GF-D8 (cell line): ENCODE results near the gene RTN4.

Source experiments
- DNase-seq: peaks from one replicate; lab custom pipeline; 2025; lab: John Stamatoyannopoulos, UW

The RTN4 gene

DNA sequence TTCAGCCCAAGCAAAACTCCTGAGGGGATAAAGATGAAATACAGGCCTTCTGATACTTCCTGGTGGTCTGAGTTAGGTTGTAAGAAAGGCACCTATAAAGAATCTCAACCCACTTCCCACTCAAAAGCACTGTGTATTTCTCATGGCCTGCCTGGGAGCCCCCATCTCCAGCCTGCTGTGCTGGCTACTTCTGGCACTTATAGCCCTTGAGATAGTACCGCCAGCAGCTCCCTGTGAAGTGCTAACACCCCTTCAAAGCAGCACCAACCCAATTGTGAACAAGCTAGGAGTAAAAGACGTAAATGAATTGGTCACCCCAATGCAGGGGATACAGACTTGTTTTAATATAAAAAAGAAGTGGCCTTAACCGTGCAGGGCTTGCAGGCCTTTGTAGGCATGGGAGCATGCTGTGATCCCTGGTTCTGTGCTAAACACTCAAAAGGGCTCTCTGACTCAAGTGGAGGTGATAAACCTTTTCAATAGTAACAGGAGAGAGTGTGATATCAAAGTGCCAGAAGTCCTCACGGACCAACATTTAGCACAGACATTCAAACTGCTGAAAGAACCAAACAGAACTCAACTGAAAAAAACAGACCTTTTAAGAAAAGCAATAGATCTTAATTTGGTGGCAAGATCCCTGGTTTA lies 80.8 kb downstream of the RTN4 start:
- no peak for DNase-seq

DNA sequence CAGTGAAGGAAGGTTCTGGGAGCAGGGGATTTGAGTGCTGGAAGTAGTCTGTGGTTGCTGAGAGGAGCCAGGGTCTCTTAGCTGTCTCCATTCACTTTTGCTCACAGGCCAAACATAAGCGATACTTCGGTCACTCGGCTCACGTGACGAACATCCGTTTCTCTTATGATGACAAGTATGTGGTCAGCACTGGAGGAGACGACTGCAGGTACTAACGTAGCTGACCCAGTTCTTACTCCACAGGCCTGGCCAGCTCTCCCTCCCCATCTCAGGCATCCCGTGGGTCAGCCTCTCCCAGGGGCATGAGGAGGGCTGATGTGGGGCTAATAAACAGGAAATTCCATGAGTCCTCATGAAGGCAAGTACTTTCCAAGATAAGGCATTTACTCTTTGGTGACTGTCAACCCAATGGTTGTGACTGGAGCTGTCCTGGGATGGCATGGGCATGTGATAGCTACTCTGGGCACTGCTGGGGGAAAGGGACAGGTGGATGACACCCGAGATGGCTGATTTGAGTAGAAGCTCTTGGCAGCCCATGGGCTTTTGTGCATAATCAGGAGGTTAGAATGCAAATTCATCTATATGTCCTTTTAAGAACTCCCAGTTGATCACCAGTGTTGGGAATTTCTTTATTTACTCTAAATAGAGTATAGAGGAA lies 81.6 kb downstream of the RTN4 start:
- DNase-seq: no peak

GRCh38 chr2:54967759-54968365 lies 82.4 kb downstream of the RTN4 start:
- no peak for DNase-seq

DNA sequence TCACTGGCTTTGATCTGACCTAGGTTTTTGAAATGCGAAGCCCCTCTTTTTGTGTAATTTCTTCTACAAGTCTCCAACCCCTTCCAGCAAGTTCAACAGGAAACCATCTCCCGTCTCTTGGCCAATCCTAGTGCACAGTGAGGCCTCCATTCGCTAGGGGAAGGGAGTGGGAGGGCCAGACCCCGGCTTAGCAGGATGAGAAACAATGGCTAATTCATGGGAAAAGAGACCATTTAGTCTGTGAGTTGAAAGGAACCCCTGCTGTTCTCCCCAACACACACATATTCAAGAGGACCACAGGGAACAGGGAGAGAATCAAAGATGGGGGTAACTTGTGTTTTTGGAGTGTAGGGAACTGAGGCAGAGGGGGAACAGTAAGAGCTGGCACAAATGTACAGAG lies 83.0 kb downstream of the RTN4 start:
- DNase-seq: no peak

GRCh38 chr2:54966837-54967236 lies 83.4 kb downstream of the RTN4 start:
- DNase-seq: no peak

DNA sequence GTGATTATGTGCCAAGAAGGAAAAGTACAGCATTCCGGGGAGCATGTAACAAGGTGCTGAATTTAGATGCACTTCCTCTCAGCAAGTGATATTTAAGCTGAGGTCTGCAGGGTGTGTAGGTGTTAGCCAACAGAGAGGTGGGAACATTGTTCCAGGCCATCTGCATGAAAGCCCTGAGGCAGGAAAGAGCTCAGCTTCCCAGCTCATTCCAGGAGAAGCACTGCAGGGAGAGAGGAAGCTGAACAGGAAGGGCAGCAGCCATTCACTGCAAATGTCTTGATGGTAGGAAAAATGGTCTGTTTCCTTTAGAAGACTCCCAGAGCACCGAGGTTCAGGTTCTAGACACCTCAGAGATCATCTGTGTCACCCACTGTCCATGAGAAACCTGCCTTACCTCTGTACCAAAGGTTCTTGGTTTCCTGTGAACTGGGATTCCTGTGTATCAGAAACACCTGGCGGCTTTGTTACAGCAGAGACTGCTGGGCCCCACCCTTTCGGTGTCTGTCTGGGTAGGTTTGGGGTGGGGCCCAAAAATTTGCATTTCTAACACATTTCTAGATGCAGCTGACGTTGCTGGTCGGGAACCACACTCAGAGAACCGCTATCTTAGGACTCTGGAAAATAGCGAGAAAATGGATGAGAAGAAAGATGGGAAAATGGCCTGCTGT lies 84.0 kb downstream of the RTN4 start:
- no peak for DNase-seq

DNA sequence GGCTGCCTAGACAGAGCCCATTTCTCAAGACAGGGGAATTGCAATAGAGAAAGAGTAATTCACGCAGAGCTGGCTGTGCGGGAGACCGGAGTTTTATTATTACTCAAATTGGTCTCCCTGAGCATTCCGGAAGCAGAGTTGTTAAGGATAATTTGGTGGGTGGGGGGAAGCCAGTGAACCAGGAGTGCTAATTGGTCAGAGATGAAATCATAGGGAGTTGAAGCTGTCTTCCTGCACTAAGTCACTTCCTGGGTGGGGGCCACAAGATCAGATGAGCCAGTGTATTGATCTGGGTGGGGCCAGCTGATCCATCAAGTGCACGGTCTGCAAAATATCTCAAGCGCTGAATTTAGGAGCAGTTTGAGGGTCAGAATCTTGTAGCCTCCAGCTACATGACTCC lies 84.8 kb downstream of the RTN4 start:
- no peak for DNase-seq

- DNase-seq: no peak
These were observed 85.4 kb downstream of the RTN4 start for GRCh38 chr2:54964816-54965215.

- no peak for DNase-seq
These were observed 86.0 kb downstream of the RTN4 start for GRCh38 chr2:54964271-54964670.

DNA sequence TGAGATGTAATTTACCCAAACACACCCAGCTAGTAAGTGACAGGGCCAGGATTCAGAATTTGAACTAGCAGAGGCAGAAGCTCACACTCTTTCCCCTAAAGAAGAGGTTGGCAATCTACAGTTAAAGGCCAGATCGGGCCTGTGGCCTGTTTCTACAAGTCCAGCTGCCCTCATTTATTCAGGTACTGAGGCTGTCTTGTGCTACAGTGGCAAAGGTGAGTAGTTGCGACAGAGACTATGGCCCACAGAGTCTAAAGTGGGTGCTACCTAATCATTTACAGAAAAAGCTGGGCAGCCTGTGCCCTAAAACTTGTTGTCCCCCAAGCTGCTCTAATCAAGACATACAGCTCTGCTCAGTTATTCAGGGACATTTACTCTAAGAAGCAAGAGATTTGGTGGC lies 86.8 kb downstream of the RTN4 start:
- no peak for DNase-seq

GRCh38 chr2:54962935-54963440 lies 87.3 kb downstream of the RTN4 start:
- DNase-seq: no peak

GRCh38 chr2:54962511-54962910 lies 87.7 kb downstream of the RTN4 start:
- DNase-seq: no peak

- DNase-seq: no peak
These were observed 90.1 kb downstream of the RTN4 start for GRCh38 chr2:54960164-54960563.

DNA sequence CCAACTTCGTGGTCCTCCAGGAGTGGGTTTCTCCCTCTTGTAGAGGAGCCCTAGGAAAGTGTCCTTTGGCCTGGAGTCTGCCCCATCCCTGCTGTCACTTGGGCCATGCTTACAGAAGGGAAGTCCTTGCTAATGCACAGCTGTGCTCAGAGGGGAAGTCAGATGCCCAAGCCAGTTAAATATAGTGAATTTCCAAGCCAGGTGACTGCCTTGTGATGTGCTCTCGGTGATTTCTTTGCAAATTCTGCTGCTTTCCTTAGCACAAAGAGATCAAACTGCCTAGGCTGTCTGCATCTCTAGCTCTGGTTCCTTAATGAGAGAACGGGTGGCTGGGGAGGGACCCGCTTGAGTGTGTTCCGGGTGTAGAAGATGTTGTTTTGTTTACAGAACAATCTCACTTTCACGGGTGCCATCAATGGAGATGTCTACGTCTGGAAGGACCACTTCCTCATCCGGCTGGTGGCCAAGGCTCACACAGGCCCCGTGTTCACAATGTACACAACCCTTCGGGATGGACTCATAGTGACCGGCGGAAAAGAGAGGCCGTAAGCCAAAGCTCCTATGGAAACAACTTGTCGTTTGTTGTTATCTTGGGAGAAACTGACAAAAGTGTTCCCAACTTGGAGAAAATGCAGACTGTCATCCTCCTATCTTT lies 91.4 kb downstream of the RTN4 start:
- DNase-seq: no peak

- DNase-seq: no peak
These were observed 92.8 kb downstream of the RTN4 start for GRCh38 chr2:54957321-54957999.

GRCh38 chr2:54956111-54956627 lies 94.1 kb downstream of the RTN4 start:
- DNase-seq: no peak

DNA sequence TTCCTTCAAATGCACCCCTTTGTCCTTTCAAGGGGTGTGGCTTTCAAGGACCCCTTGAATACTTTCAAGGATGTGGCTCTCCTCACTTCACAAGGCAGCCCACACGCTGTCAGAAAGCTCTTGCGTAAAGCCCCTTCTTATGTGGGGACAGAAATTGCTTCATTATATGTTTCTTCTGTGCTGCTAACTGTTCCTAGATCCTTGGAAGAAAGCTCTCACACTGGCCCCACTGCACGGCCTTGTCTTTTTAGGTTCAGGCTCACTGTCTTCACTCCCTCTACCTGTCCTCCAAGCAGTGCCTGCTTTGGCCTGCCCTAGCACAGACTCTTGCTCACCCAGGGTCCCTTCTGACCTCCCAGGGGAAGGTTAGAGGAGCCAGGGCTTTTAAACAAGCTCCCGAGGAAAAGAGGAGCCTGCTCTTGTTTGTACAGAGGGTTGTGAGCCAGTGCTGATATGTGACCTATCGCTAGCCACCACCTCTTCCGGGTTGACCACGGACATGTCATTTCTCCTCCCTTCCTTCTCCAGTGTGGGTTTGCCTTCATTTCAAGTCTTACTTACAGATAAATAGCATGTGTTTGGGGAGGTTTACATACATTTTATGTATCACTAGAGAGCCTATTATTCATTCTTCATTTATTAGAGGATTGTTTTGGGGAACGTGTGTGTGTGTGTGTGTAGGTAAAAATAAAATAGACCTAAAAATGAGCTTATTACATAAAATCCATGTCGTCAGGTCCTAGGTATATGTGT lies 94.7 kb downstream of the RTN4 start:
- peak; percentile 37 for DNase-seq

DNA sequence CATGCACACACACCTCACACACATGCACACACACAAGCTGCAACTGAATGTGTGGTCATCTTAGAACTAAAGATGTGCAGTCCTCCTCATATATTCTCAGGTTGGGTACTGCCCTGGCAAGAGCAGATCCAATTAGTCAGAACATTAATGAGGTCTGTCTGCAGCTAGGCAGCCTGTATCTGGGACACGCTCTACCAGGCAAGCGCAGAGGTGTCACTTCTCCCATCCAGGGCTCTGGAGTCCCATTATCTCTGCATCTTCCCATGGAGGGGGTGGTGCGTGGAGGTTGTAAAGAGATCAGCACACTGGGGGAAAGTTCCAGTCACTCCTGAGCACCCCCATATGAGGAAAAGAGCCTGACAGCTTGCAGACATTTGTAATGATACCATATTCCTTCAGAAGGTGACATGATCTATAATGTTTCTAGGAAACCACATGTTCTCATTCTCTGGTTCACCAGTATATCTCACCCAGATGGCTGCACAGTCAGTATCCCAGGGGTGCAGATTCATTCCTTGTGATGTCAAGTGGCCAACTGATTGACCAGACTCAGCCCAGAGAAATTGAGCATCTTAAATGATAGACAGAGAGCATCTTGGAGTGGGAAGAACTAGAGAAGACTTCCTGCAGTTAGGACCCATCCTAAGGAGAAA lies 95.4 kb downstream of the RTN4 start:
- DNase-seq: no peak

DNA sequence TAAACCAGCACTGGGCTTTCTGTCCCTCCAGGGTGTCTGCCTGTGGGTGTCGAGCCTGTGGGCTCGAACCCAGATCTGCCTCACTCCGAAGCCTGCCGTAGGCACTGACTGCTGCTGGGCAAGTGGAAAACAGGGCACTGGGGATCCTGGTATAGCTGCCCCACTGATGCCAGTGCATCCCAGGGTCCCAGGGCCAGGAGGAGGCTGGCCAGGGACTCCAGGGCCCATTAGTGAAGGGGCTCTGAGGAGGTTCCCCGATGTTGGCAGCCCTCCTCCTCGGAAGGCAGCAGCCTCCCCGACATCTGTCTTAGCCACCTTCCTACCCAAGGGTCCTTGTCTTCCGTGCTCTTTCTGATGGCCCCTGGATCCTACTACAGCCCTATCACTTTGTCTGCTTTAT lies 96.1 kb downstream of the RTN4 start:
- no peak for DNase-seq

- DNase-seq: no peak
These were observed 97.2 kb downstream of the RTN4 start for GRCh38 chr2:54952978-54953456.
